Measurements from ENCODE around the gene GRID1. TPM values are rescaled to one million over a fixed set of nuclear protein-coding genes. Genes with fewer than 3 reads are reported as not detected.

Gene GRID1
- total RNA-seq, 1 experiment from 2014 or later, result 5.6 TPM

DNA sequence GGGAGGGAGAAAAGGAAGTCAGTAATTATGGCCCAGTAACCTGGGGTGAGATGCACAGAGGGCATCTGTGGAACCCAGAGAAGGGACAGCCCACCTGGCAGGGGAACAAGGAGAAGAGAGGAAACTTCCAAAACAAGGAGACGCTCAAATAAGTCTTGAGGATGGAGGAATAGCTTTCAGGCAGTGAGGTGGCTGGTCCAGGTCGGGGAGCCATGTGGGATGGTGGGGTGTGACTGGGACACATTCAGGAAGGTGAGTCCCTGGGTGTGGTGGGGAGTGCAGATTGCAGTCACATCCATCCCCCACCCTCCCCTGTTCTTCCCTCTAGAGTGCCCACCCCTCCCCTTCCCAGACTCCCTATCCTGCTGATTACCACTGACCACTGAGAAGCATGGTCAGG lies 175.4 kb downstream of the GRID1 start:
- ChIA-PET CTCF (no interaction called here), POLR2A (no interaction called here), RAD21 (ENCODE audit: low non-redundant PET in 1 of 2, low total read pairs in 2 of 2, uncharacterized antibody in 2 of 2, unreplicated experiment in 2 of 2) (no interaction called here)
- Histone ChIP-seq H3K4me2 (ENCODE audit: low read length) (no peak overlapping the region), H3K36me3 (ENCODE audit: control insufficient read depth in 1 of 2, insufficient read depth in 2 of 2, low read length in 2 of 2) (no peaks in the 10 kb centered on the region), H2AFZ (ENCODE audit: low read depth, low read length, poor library complexity, severe bottlenecking) (no peak overlapping the region), H3K27ac (ENCODE audit: low read depth, low read length) (no peak overlapping the region), H3K79me2 (ENCODE audit: insufficient read depth, low read length) (no peaks in the 10 kb centered on the region), H3K4me1 (ENCODE audit: control insufficient read depth in 1 of 2, insufficient read depth in 2 of 2, low read length in 2 of 2) (0 out of 4 replicates have a peak, but pooled peaks cover 0 to 3% of the 10 kb centered on the region in 2 experiments), H3K9me2 (ENCODE audit: insufficient read depth) (no peaks in the 10 kb centered on the region), H3K27me3 (ENCODE audit: insufficient read depth, low read length) (no peaks in the 10 kb centered on the region), H3K9ac (ENCODE audit: low read length) (no peak overlapping the region), H3K9me3 (ENCODE audit: control insufficient read depth in 1 of 2, insufficient read depth in 1 of 2, low read depth in 1 of 2, low read length in 2 of 2) (no peaks in the 10 kb centered on the region), H3K4me3 (replicated peaks in 1 of 2; ENCODE audit: low read depth in 1 of 2, low read length in 2 of 2) (no peak overlapping the region), H4K20me1 (ENCODE audit: insufficient read depth) (no peaks in the 10 kb centered on the region)
- BruUV-seq (replicated peaks), result no TSS peak
- no peak for TF ChIP-seq RAD21 (IDR thresholded peaks at IDR 0.05; ENCODE audit: low read depth)
- no peak for TF ChIP-seq CEBPB (IDR thresholded peaks at IDR 0.05; ENCODE audit: low read depth)
- TF ChIP-seq EGR1 (IDR thresholded peaks at IDR 0.05; ENCODE audit: low read depth), result no peak
- no peak for TF ChIP-seq ELF1 (IDR thresholded peaks at IDR 0.05; ENCODE audit: borderline replicate concordance, low read depth)
- TF ChIP-seq FOSL1 (IDR thresholded peaks at IDR 0.05; ENCODE audit: low read depth), result no peak
- TF ChIP-seq EZH2phosphoT487 (IDR thresholded peaks at IDR 0.05; ENCODE audit: borderline replicate concordance), result no peak
- no peak for TF ChIP-seq REST (IDR thresholded peaks at IDR 0.05; ENCODE audit: low read depth)
- no peak for TF ChIP-seq JUND (IDR thresholded peaks at IDR 0.05)
- no peak for TF ChIP-seq TCF7L2 (IDR thresholded peaks at IDR 0.05; ENCODE audit: borderline replicate concordance, extremely low read depth, insufficient read depth, insufficient read length)
- no peak for TF ChIP-seq POLR2AphosphoS5 (IDR thresholded peaks at IDR 0.05; ENCODE audit: low read depth, low read length)
- no peak for TF ChIP-seq POLR2A (IDR thresholded peaks at IDR 0.05; ENCODE audit: borderline replicate concordance, extremely low read depth, insufficient read depth, insufficient read length)
- no peak for TF ChIP-seq CBX3 (IDR thresholded peaks at IDR 0.05; ENCODE audit: low read depth)
- no peak for TF ChIP-seq YY1 (IDR thresholded peaks at IDR 0.05; ENCODE audit: extremely low read depth, insufficient replicate concordance, low read depth, low read length)
- TF ChIP-seq ZBTB33 (IDR thresholded peaks at IDR 0.05; ENCODE audit: extremely low read depth, insufficient replicate concordance, low read length), result no peak
- no peak for TF ChIP-seq CTCF (IDR thresholded peaks at IDR 0.05 in 2 of 3, conservative IDR thresholded peaks at IDR 0.05 in 1 of 3; ENCODE audit: borderline replicate concordance in 1 of 3, insufficient read depth in 1 of 3, low read depth in 2 of 3, low read length in 2 of 3)
- DNase-seq (ENCODE audit: low read depth, low spot score), result no peak
- intact Hi-C loops (cut with micrococcal nuclease), result no loop called here
- ATAC-seq, result no peak

Data from HCT116 (cell line).